ENCODE measurements around the gene ADD3. TPM values are rescaled to one million over a fixed set of nuclear protein-coding genes. Genes with fewer than 3 reads are reported as not detected.

ADD3 gene
- total RNA-seq, 4 donors from 2014 or later, result 91.9 to 185 (median 155) TPM

DNA sequence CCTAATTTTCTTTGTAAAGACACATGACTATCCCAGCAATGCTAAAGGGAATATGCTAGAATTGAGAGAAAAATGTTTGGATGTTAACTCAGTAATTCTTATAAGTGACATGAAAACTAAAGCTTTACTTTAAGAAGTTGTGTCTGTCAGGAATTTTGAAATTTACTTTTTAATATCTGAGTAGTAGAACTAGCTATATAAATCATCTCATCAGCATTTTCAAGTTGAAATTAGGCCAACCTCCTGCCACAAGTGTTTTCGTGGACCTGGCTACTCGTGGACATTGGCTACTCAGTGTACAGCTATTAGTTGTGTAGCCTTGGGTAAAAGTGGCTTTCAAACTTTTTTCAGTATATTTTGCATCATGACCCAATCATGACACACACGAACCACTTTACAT, 70.5 kb downstream of the ADD3 start:
- H3K4me3 ChIP-seq (ENCODE audit: low read depth, poor library complexity, severe bottlenecking), result no peak overlapping the region
- TF ChIP-seq, protein P1, sequence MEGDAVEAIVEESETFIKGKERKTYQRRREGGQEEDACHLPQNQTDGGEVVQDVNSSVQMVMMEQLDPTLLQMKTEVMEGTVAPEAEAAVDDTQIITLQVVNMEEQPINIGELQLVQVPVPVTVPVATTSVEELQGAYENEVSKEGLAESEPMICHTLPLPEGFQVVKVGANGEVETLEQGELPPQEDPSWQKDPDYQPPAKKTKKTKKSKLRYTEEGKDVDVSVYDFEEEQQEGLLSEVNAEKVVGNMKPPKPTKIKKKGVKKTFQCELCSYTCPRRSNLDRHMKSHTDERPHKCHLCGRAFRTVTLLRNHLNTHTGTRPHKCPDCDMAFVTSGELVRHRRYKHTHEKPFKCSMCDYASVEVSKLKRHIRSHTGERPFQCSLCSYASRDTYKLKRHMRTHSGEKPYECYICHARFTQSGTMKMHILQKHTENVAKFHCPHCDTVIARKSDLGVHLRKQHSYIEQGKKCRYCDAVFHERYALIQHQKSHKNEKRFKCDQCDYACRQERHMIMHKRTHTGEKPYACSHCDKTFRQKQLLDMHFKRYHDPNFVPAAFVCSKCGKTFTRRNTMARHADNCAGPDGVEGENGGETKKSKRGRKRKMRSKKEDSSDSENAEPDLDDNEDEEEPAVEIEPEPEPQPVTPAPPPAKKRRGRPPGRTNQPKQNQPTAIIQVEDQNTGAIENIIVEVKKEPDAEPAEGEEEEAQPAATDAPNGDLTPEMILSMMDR (IDR thresholded peaks at IDR 0.05), result no peak
- no peak for TF ChIP-seq POLR2A (IDR thresholded peaks at IDR 0.05)
- 53 to 57% methylated on average over 3 of the region's 3 CpGs for WGBS, 2 donors
- no peak for DNase-seq (ENCODE audit: low spot score in 2 of 2)
- intact Hi-C loops (cut with DNase I; ENCODE audit: low total_unique reads), result no loop called here

DNA sequence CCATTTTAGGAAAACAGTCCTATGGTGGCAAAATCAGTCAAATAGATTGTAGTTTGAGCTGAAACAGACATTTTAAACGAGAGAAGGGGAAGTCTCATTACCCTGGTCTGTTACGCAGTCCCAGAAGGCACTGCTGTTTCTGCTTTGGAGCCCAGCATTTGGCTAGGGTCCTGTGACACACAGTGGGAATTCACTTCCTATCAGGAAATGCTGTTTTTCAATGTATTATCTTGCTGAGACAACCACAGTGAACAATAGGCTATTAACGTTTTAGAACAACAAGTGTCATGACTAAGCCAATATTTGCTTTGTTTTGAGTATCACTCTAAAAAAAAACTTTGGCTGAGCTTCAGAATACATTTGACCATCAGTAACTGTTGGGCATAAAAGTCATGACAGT, 74.1 kb downstream of the ADD3 start:
- 49 to 51% methylated on average over 3 of the region's 3 CpGs for WGBS, 2 donors
- intact Hi-C loops (cut with DNase I; ENCODE audit: low total_unique reads), result no loop called here
- H3K4me3 ChIP-seq (ENCODE audit: low read depth, poor library complexity, severe bottlenecking), result no peak overlapping the region
- no peak for DNase-seq (ENCODE audit: low spot score in 2 of 2)
- TF ChIP-seq, protein P1 (IDR thresholded peaks at IDR 0.05), result no peak

DNA sequence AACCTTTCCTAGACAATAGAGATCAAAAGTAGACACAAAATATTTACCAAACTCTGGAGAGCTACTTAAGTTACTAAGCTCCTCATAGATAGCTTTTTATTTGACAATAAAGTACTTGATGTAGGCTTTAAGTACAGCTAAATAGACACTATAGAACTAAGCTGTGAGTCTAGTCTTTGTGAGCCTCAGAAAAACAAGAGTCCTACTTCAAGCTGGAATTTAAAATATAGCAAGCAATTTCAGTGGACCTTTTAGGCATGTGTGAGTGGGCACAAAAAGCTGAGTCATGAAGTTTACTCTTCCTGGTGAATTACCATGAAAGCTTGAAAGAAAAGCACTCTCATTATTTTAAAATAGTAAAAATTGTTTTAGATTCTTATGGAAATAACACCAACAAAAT, 76.1 kb downstream of the ADD3 start:
- DNase-seq (ENCODE audit: low spot score in 2 of 2), result no peak
- intact Hi-C loops (cut with DNase I; ENCODE audit: low total_unique reads), result no loop called here
- no peak overlapping the region for H3K4me3 ChIP-seq (ENCODE audit: low read depth, poor library complexity, severe bottlenecking)
- TF ChIP-seq, protein P1 (IDR thresholded peaks at IDR 0.05), result no peak
- no peak for TF ChIP-seq POLR2A (IDR thresholded peaks at IDR 0.05)

DNA sequence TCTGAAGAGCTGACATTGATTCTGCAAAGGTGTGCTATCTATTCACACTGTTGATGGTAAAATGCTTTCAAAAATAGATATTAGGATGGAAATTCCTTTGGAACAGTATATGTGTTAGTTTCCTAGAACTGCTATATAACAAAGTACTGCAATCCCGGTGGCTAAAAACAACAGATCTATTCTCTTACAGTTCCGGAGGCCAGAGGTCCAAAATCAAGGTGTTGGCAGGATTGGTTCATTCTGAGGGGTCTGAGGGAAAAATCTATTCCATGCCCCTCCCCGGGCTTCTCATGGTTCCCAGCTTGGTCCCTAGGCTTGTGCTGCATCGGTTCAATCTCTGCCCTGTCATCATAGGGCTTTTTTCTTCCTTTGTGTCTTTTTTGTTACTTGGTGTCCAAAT, 79.9 kb downstream of the ADD3 start:
- intact Hi-C loops (cut with DNase I; ENCODE audit: low total_unique reads), result no loop called here
- no peak overlapping the region for H3K4me3 ChIP-seq (ENCODE audit: low read depth, poor library complexity, severe bottlenecking)
- TF ChIP-seq POLR2A (IDR thresholded peaks at IDR 0.05), result no peak
- TF ChIP-seq, protein P1 (IDR thresholded peaks at IDR 0.05), result no peak
- DNase-seq (ENCODE audit: low spot score in 2 of 2), result no peak
- 88 to 92% methylated on average over 4 of the region's 4 CpGs for WGBS, 2 donors

DNA sequence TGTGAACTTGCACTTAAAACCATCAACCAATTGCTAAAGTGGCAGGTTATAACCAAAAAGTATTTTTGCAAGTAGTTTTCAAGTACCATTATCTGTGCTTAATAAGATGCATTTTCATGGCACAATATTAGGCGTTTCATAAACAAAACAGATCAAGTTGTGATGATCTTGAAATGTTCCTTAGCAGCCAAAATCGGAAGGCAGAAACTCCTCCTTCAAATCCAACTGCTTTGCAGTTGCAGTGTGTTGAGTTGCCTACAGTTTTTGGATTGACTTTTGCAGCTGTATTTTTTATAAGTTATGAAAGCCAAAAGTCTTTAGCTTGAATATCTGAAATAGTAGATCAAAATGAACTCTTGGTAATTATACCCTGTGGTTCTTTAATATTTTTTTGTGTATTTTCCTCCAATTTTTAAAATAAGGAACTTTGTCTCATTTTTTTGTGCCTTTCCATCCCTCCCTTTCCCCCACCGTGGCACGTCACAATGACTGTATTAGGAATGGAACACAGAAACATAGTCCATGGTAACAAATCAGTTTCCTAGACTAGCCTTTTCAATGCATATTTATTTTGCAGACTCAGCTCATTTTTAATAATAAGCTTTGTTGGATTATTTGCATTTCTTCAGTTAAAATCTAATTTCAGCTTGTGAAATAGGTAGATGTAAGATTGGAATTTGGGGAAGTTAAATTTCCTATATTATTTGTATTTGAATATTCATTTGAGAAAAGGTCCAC, 80.8 kb downstream of the ADD3 start:
- no peak for DNase-seq (ENCODE audit: low spot score in 2 of 2)
- WGBS, 2 donors, result 50 to 65% methylated on average over 4 of the region's 4 CpGs
- TF ChIP-seq, protein P1 (IDR thresholded peaks at IDR 0.05), result no peak
- no peak for TF ChIP-seq POLR2A (IDR thresholded peaks at IDR 0.05)
- H3K4me3 ChIP-seq (ENCODE audit: low read depth, poor library complexity, severe bottlenecking), result no peak overlapping the region
- intact Hi-C loops (cut with DNase I; ENCODE audit: low total_unique reads), result no loop called here

DNA sequence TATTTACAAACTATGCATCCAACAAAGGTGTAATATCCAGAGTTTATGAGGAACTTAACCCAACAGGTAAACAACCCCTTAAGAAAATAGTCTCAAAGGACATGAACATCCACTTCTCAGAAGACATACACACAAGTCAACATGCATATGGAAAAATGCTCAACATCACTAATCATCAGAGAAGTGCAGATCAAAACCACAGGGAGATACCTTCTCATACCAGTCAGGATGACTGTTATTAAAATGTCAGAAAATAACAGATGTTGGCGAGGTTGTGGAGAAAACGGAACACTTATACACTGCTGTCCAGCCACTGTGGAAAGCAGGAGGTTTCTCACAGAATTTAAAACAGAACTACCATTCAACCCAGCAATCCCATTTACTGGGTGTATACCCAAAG, 84.0 kb downstream of the ADD3 start:
- TF ChIP-seq, protein P1 (IDR thresholded peaks at IDR 0.05), result no peak
- TF ChIP-seq POLR2A (IDR thresholded peaks at IDR 0.05), result no peak
- 94 to 100% methylated on average over 2 of the region's 2 CpGs for WGBS, 2 donors
- DNase-seq (ENCODE audit: low spot score in 2 of 2), result no peak
- H3K4me3 ChIP-seq (ENCODE audit: low read depth, poor library complexity, severe bottlenecking), result no peak overlapping the region
- intact Hi-C loops (cut with DNase I; ENCODE audit: low total_unique reads), result no loop called here
